NCI-H2081 treated with DMSO at 0.1 percent for 48 hours (cell line): ENCODE measurements around the gene CTBP2.

Experiments used
- DNase-seq: peaks from one replicate; lab custom pipeline; 2025; lab: John Stamatoyannopoulos, UW

The CTBP2 gene

GRCh38 chr10:124941823-124942222 lies 218.5 kb downstream of the CTBP2 start, which contains the start of gene ZRANB1:
Gene ZRANB1, plus strand, starts transcription at chr10:124942123. Its CDS starts 371 bp downstream, at chr10:124942494.
- no peak for DNase-seq

GRCh38 chr10:124939290-124939689 lies 221.1 kb downstream of the CTBP2 start:
- no peak for DNase-seq

DNA sequence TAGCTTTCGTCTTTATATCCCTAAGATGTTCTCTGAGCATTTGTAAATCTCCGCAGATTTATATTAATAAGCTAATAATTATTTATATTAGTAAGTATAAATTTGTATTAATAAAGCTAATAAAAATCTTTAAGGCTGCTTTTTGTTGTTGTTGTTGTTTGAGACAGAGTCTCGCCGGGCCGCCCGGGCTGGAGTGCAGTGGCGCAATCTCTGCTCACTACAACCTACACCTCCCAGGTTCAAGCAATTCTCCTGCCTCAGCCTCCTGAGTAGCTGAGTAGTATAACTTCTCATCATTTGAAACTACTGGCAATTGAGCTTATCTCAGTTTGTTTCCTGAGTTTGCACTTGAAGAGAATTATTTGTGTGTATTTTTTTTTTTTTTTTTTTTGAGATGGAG lies 223.6 kb downstream of the CTBP2 start:
- DNase-seq = no peak

DNA sequence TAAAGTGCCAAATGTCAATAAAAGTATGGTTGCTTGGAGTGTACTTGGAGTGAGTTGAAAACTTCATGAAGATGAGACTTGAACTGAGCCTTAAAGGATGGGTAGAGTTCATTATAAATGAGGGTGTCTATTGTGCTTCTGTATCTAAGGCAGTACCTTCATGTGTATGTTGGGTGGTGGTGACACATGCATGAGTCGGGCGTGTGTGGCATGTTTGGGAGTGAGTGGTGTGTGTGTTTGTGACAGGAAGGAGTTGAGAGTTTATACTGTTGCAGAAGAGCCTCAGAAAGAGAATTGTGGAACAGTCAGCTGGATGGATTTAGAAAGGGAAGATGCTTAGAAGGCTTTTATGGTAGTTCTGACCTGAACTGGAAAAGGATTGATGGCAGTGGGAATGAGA lies 224.4 kb downstream of the CTBP2 start:
- DNase-seq = no peak
